ENCODE measurements around the gene SPATA31D1. TPM values are rescaled to one million over a fixed set of nuclear protein-coding genes. Genes with fewer than 3 reads are reported as not detected.

The SPATA31D1 gene
- total RNA-seq, 1 experiment from 2014 or later = not detected

DNA sequence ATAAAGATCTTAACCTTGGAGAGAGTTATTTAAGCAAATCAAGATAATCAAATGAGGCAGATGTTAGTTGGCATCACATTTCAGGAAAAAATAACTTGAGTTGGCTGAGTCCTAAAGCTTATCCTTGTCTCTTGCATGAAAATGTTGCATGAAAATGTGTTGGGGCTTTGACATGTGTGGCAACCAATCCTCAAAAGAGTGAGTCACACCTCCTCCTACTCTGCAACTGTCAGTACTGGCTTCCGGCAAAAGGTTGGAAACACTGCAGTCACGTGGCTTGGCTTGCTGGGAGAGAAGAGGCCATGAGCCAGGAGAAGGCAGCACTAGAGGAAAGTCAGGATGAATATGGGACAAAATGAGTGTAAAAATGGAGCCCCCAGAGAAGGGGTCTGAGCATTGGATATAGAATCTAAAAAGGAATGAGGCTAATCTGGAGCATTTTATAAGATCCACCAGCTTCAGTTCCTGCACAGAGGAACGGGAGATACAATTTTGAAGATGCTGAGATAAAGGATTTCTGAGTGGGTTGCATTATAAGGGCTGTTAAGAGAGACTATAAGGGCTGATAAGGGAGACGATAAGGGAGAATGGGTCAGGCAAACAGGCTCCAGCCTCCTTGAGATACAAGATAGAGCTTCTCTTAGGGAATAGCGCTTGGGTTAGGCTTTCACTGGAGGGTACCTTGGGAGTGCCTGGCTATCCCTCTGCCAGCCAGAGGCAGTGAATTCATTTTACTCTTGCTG, 43.1 kb downstream of the SPATA31D1 start:
- H3K9ac ChIP-seq (ENCODE audit: low read length) = no peak overlapping the region
- no peaks in the 10 kb centered on the region for H3K27me3 ChIP-seq (ENCODE audit: insufficient read depth, low read length)
- no peak for TF ChIP-seq POLR2A (IDR thresholded peaks at IDR 0.05; ENCODE audit: borderline replicate concordance, extremely low read depth, insufficient read depth, insufficient read length)
- TF ChIP-seq, protein P1, sequence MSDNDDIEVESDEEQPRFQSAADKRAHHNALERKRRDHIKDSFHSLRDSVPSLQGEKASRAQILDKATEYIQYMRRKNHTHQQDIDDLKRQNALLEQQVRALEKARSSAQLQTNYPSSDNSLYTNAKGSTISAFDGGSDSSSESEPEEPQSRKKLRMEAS (IDR thresholded peaks at IDR 0.05) = peak; percentile 61
- H3K4me2 ChIP-seq (ENCODE audit: low read length) = 0 out of 2 replicates have a peak overlapping the region, but pooled peaks have one; percentile 4
- no peaks in the 10 kb centered on the region for H3K9me3 ChIP-seq (ENCODE audit: control insufficient read depth in 1 of 2, insufficient read depth in 1 of 2, low read depth in 1 of 2, low read length in 2 of 2)
- H2AFZ ChIP-seq (ENCODE audit: low read depth, low read length, poor library complexity, severe bottlenecking) = peak overlapping the region; percentile 24
- no peaks in the 10 kb centered on the region for H3K9me2 ChIP-seq (ENCODE audit: insufficient read depth)
- intact Hi-C loops (cut with micrococcal nuclease) = no loop called here
- H3K36me3 ChIP-seq (ENCODE audit: control insufficient read depth in 1 of 2, insufficient read depth in 2 of 2, low read length in 2 of 2) = no peaks in the 10 kb centered on the region
- no peak overlapping the region for H3K4me3 ChIP-seq (replicated peaks in 1 of 2; ENCODE audit: low read depth in 1 of 2, low read length in 2 of 2)
- peak; percentile 73 for ATAC-seq
- CTCF ChIA-PET = no interaction called here
- no peak overlapping the region for H3K27ac ChIP-seq (ENCODE audit: low read depth, low read length)
- BruUV-seq (replicated peaks) = no TSS peak
- POLR2A ChIA-PET = no interaction called here
- DNase-seq (ENCODE audit: low read depth, low spot score) = peak; percentile 28
- H3K79me2 ChIP-seq (ENCODE audit: insufficient read depth, low read length) = no peaks in the 10 kb centered on the region
- RAD21 ChIA-PET (ENCODE audit: low non-redundant PET in 1 of 2, low total read pairs in 2 of 2, uncharacterized antibody in 2 of 2, unreplicated experiment in 2 of 2) = no interaction called here
- no peaks in the 10 kb centered on the region for H4K20me1 ChIP-seq (ENCODE audit: insufficient read depth)
- H3K4me1 ChIP-seq (ENCODE audit: control insufficient read depth in 1 of 2, insufficient read depth in 2 of 2, low read length in 2 of 2) = peaks cover 3 to 7% of the 10 kb centered on the region in 2 experiments; a peak in 2 of 4 replicates

DNA sequence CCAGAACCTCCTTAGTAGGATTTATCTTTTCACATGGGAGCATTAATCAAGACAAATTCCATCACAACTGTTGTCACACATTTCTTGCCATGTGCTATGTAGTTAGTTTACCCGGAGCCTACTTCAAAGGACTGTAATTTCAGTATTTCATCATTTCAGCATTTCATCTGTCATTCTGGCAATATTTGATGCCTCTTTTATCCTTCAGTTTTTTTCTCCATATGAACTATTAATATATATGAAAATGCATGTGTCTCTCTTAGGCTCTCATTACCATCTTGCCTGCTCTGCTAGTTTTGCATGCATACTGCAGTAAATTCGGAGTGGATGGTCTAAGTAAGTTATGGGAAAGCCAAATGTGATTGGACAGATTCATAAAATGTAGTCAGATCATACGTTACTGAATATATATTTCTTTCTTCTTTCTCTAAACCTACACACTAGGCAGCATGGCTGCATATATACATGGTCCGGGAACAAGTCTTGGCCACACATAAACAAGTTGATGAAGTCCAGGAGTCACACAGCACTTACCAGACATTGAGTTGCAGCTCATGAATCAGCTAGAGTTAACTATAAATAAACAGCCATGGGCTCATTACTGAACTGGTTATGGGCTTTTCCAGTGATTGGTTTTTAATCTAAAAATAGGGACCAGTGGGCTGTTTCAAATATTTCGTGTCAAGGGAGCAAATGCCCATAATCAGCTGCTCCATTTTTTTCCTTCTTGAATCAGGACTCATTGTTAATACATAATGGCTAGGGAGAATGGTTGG, 46.6 kb downstream of the SPATA31D1 start:
- TF ChIP-seq ELF1 (IDR thresholded peaks at IDR 0.05; ENCODE audit: borderline replicate concordance, low read depth) (no peak), SIN3A (IDR thresholded peaks at IDR 0.05; ENCODE audit: low read depth) (no peak), CEBPB (IDR thresholded peaks at IDR 0.05; ENCODE audit: low read depth) (no peak), CBX3 (IDR thresholded peaks at IDR 0.05; ENCODE audit: low read depth) (no peak), ZNF274 (IDR thresholded peaks at IDR 0.05; ENCODE audit: low read depth, low read length) (no peak), EZH2 (IDR thresholded peaks at IDR 0.05) (no peak), ZFX (IDR thresholded peaks at IDR 0.05) (no peak), SRF (IDR thresholded peaks at IDR 0.05; ENCODE audit: low read depth) (no peak), SP1 (IDR thresholded peaks at IDR 0.05; ENCODE audit: low read depth) (no peak), EZH2phosphoT487 (IDR thresholded peaks at IDR 0.05; ENCODE audit: borderline replicate concordance) (no peak), POLR2A (IDR thresholded peaks at IDR 0.05; ENCODE audit: borderline replicate concordance, extremely low read depth, insufficient read depth, insufficient read length) (no peak)
- TF ChIP-seq, protein P2, sequence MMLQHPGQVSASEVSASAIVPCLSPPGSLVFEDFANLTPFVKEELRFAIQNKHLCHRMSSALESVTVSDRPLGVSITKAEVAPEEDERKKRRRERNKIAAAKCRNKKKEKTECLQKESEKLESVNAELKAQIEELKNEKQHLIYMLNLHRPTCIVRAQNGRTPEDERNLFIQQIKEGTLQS (IDR thresholded peaks at IDR 0.05) = no peak
- TF ChIP-seq, protein P3, sequence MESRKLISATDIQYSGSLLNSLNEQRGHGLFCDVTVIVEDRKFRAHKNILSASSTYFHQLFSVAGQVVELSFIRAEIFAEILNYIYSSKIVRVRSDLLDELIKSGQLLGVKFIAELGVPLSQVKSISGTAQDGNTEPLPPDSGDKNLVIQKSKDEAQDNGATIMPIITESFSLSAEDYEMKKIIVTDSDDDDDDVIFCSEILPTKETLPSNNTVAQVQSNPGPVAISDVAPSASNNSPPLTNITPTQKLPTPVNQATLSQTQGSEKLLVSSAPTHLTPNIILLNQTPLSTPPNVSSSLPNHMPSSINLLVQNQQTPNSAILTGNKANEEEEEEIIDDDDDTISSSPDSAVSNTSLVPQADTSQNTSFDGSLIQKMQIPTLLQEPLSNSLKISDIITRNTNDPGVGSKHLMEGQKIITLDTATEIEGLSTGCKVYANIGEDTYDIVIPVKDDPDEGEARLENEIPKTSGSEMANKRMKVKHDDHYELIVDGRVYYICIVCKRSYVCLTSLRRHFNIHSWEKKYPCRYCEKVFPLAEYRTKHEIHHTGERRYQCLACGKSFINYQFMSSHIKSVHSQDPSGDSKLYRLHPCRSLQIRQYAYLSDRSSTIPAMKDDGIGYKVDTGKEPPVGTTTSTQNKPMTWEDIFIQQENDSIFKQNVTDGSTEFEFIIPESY (IDR thresholded peaks at IDR 0.05; ENCODE audit: extremely low read depth, insufficient replicate concordance, low read length) = no peak
- no peaks in the 10 kb centered on the region for H3K36me3 ChIP-seq (ENCODE audit: control insufficient read depth in 1 of 2, insufficient read depth in 2 of 2, low read length in 2 of 2)
- intact Hi-C loops (cut with micrococcal nuclease) = loop anchor here (5.0 kb wide), 1 partner anchor 812 kb away; no protein-coding TSS in a partner anchor
- H3K27ac ChIP-seq (ENCODE audit: low read depth, low read length) = no peak overlapping the region
- RAD21 ChIA-PET (ENCODE audit: low non-redundant PET in 1 of 2, low total read pairs in 2 of 2, uncharacterized antibody in 2 of 2, unreplicated experiment in 2 of 2) = no interaction called here
- POLR2A ChIA-PET = no interaction called here
- CTCF ChIA-PET = no interaction called here
- no peak overlapping the region for H2AFZ ChIP-seq (ENCODE audit: low read depth, low read length, poor library complexity, severe bottlenecking)
- no peaks in the 10 kb centered on the region for H3K9me3 ChIP-seq (ENCODE audit: control insufficient read depth in 1 of 2, insufficient read depth in 1 of 2, low read depth in 1 of 2, low read length in 2 of 2)
- no peaks in the 10 kb centered on the region for H3K9me2 ChIP-seq (ENCODE audit: insufficient read depth)
- no peak overlapping the region for H3K4me3 ChIP-seq (replicated peaks in 1 of 2; ENCODE audit: low read depth in 1 of 2, low read length in 2 of 2)
- no peaks in the 10 kb centered on the region for H3K79me2 ChIP-seq (ENCODE audit: insufficient read depth, low read length)
- H3K4me2 ChIP-seq (ENCODE audit: low read length) = no peak overlapping the region
- no peaks in the 10 kb centered on the region for H4K20me1 ChIP-seq (ENCODE audit: insufficient read depth)
- DNase-seq (ENCODE audit: low read depth, low spot score) (no peak), ATAC-seq (no peak)
- H3K4me1 ChIP-seq (ENCODE audit: control insufficient read depth in 1 of 2, insufficient read depth in 2 of 2, low read length in 2 of 2) = peaks cover 3 to 7% of the 10 kb centered on the region in 2 experiments; a peak in 2 of 4 replicates
- H3K27me3 ChIP-seq (ENCODE audit: insufficient read depth, low read length) = no peaks in the 10 kb centered on the region
- no peak overlapping the region for H3K9ac ChIP-seq (ENCODE audit: low read length)
- BruUV-seq (replicated peaks) = no TSS peak

Data from HCT116 (cell line).